Suppressor macrophage treated with lipopolysaccharide for 1 hour (primary cell): ENCODE data around the gene FCER2.
"Not testable (repeated sequence)": the region's sequence is repeated elsewhere in the genome, so short reads cannot be mapped to it uniquely, and the experiment has no call there.

ENCODE experiments used
- DNase-seq, 3 donors: peaks; one replicate each; pipeline ENCODE4 v3.0.0-alpha.2; 2020 to 2022

The FCER2 gene

GRCh38 chr19:7701654-7702457 lies at the start of gene FCER2:
Gene FCER2, minus strand, starts transcription at chr19:7702131. Its CDS starts 2,371 bp downstream, at chr19:7699760.
- peak; percentile 70 to 76 (median 73) for DNase-seq

DNA sequence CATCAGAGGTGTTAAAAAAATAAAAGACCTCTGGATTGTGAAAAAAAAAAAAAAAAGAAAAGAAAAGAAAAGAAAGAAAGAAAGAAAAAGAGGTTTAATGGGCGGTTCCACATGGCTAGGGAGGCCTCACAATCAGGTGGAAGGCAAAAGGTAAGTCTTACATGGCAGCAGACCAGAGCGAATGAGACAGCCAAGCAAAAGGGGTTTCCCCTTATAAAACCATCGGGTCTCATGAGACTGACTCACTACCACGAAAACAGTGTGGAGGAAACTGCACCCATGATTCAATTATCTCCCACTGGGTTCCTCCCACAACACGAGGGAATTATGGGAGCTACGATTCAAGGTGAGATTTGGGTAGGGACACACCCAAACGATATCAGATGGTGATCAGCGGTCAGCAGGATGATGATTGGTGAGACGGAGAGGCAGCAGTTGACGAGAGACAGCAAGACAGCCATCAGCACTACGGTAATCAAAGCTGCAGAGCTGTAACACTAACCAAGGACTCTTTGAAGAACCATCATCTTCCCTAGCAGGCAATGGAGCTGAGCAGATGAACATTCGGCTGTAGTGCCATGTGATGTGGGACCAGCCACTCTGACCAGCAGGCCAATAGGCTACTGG lies 49.3 kb upstream of the FCER2 start:
- peak; percentile 86 to 91 (median 90) for DNase-seq

- DNase-seq, result peak; percentile 38 to 45 (median 42)
These were observed 46.8 kb upstream of the FCER2 start for GRCh38 chr19:7748756-7749155.

DNA sequence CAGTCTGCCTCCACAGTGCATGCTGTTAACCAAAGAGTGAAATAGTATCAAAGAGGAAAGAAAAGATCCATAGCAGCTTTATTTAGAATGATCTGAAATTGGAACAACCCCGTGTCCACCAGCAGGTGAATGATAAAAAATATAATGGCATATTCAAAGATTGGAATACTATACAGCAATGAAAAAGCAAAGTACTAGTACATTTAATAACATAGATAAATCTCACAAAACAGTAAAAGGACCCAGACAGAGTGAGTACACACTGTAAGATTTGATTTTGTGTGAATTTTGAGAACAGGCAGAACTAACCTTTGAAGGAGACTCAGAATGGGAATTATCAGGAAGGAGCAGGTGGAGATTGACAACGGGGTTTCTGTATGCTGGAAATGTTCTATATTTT lies 46.2 kb upstream of the FCER2 start:
- no peak for DNase-seq

- peak; percentile 87 to 89 (median 89) for DNase-seq
These were observed 45.3 kb upstream of the FCER2 start, which contains the start of gene CD209 for GRCh38 chr19:7746903-7747884. Gene CD209, minus strand, starts transcription at chr19:7747534. Its CDS starts 23 bp downstream, at chr19:7747511.

GRCh38 chr19:7746306-7746705 lies 44.4 kb upstream of the FCER2 start:
- DNase-seq, result not testable (repeated sequence)

DNA sequence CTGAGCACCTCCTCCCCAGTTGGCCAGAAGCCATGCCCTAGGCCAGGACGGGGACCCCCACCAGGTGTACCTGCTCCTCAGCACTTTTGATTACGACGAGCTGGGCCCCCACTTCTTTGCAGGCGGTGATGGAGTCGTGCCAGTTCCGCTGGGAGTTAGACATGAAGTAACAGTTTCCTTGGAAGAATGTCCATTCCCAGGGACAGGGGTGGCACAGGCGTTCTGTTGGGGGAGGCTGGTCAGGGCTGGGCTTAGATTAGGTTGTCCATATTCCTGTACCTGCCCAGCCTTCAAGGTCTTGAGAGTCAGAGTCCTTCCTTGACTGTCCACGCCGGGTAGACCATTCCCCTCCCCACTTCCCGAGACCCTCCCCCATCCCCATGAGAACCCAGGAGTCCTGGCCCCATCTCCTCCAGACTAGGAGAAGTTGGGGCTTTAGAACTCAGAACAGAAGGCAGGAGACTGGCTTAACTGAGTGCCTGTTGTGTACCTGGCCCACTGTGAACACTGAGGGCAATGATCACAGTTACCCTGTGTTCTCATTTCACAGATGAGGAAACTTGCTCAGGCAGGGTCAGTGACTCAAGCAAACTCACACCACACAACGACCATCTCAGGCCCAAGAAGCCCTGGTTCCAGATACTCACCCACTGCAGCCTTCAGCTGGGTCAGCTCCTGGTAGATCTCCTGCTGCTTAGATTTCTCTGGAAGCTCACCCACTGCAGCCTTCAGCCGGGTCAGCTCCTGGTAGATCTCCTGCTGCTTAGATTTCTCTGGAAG lies 43.1 kb upstream of the FCER2 start:
- peak; percentile 47 to 57 (median 53) for DNase-seq

GRCh38 chr19:7744199-7744786 lies 42.4 kb upstream of the FCER2 start:
- DNase-seq, result peak; percentile 15 to 38 (median 38)

DNA sequence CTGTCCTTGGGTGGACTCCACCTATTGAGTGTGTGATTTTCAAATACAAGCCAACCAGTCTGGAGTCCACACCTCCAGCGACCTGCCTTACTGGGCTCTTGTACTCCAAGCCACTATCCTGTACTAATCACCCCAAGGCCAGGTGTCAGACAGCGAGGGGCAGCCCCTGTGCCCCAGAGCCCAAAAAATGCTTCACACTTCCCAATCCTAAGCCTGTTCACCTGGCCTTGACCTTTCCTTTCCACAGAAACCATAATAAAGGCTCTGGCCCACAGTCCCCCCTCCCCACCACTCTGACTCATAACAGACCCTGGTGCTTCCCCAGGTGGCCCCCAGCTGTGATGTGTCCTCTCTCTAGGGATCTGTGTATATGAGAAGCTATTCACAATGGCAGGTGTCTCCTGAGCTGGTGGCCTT lies 41.5 kb upstream of the FCER2 start:
- no peak for DNase-seq

GRCh38 chr19:7742991-7743390 lies 41.1 kb upstream of the FCER2 start:
- no peak for DNase-seq

DNA sequence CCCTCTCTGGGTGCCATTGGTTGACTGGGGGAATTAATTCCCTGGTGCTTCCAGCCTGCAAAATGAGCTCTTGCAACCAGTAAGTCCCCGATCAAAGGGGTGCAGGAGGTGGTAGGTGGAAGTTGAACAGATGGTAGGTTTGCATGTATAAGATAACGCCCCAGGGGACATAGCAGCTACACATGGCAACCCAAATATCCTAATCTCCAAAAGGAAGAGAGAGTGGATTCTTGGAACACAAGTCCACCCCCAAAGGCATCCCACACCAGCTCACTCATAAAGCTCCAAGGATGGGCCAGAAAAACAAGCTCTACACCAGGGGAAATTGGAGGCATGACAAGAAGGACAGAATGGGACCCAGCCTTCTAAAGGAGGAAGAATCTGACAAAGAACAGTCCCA lies 40.6 kb upstream of the FCER2 start:
- DNase-seq, result no peak

DNA sequence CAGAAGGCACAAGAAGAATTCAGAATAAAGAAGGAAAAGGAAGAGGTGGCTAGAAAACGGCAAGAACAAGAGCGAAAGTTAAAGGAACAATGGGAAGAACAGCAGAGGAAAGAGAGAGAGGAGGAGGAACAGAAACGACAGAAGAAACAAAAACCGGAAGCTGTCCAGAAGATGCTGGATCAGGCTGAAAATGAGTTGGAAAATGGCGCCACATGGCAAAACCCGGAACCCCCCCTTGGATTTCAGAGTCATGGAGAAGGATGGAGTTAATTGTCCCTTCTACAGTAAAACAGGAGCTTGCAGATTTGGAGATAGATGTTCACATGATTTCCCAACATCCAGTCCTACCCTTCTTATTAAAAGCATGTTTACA lies 38.7 kb upstream of the FCER2 start:
- DNase-seq, result peak in 2 of 3 donors; percentile 24 to 29

DNA sequence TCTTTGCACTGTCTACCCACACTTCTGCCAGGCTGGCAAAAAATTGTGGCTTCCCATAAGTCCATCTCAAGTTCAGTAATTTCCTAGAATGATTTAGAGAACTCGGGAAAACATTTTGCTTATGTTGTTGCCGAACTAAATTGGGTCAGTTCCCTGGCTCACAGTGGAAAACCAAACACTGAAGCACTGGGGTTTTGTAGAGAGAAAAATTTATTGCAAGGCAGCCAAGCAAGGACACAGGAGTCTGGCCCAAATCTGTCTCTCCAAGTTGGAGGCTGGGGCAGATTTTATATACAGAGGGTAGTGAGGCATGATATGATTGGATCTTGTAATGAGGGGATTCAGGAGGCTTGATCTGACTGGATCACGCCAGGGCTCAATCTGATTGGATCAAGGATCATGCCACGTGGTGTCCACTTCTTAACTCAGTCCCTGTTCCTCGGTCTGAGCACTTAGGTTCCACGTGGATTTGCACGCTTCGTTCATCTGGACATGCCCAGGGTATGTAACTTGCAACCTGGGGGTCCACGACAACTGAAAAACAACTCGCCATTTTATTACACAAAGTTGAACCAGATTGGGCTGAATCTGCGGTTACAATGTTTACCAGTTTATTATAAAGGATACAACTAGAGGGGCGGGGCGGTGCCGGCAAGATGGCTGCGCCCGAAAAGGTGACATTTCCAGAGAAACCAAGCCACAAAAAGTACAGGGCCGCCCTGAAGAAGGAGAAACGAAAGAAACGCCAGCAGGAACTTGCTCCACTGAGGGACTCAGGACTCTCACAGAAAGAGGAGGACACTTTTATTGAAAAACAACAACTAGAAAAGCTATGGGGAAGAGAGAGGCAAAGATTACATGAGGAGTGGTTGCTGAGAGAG lies 38.1 kb upstream of the FCER2 start:
- peak; percentile 30 to 43 (median 38) for DNase-seq

- DNase-seq, result no peak
These were observed 37.4 kb upstream of the FCER2 start for GRCh38 chr19:7739211-7739755.

DNA sequence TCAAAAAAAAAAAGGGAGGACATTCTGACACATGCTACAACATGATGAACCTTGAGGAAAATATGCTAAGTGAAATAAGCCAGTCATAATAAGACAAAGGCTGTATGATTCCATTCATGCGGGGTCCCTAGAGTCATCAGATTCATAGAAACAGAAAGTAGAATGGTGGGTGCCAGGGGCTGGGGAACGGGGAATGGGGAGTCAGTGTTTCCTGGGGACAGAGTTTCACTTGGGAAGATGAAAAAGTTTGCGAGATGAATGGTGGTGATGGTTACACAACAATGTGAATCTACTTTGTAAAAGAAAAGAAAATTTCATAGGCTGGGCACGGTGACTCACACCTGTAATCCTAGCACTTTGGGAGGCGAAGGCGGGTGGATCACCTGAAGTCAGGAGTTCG lies 36.1 kb upstream of the FCER2 start:
- peak in 2 of 3 donors; percentile 20 to 39 for DNase-seq

DNA sequence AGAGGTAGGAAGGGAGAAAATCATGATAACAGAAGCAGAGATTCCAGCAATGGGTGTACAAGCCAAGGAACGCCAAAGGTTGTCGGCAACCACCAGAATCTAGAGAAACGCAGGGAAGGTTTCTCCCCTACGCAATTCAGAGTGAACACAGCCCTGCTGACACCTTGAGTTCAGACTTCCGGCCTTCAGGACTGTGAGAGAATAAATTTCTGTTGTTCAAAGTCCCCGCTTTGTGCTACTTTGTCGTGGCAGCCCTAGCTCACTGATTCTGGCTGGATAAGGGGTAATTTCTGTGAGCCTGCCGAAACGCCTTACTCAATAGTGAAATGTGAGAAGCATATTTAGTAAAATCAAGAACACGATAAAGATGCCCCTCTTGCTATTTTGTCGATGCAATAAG lies 35.3 kb upstream of the FCER2 start:
- DNase-seq, result no peak

DNA sequence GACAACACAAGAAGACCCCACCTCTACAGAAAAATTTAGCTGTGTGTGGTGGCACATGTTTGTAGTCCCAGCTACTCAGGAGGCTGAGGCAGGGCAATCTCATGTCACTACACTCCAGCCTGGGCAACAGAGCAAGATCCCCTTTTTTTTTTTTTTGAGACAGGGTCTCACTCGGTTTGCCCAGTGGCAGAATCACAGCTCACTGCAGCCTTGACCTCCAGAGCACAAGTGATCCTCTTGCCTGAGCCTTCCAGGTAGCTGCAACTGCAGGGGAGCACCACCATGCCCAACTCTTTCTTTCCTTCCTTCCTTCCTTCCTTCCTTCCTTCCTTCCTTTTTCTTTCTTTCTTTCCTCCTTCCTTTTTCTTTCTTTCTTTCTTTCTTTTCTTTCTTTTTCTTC lies 34.2 kb upstream of the FCER2 start:
- no peak for DNase-seq

- DNase-seq, result peak; percentile 77 to 92 (median 89)
These were observed 32.6 kb upstream of the FCER2 start for GRCh38 chr19:7734220-7735203.

GRCh38 chr19:7733376-7733775 lies 31.4 kb upstream of the FCER2 start:
- DNase-seq, result no peak
